GM12878 (cell line): Measurements from ENCODE around the gene PMEL. TPM values are rescaled to one million over a fixed set of nuclear protein-coding genes. Genes with fewer than 3 reads are reported as not detected.

Experiments used
- ATAC-seq: fragments of 200-7000 bp; cut with Tn5 transposase; 3 replicates; pipeline ENCODE4 v1.9.1; 2020; ENCODE audit warnings: mild to moderate bottlenecking, moderate library complexity
- BruUV-seq: library from RNA; stranded (reverse); fragments of 400-500 nt; replicated peaks from 2 replicates; lab custom pipeline; 2021; lab: Mats Ljungman, UMichigan
- CTCF ChIA-PET: fragments of 300-600 bp; sonication (Branson Sonifier 250); formaldehyde crosslinking; extraction: SDS; loops from one replicate; lab custom pipeline; 2021; ENCODE audit warnings: inconsistent platforms; lab: Yijun Ruan, JAX
- POLR2A ChIA-PET: fragments of 350-600 bp; formaldehyde crosslinking; extraction: SDS; loops from one replicate; lab custom pipeline; 2021; ENCODE audit warnings: inconsistent platforms; lab: Charles Lee
- RAD21 ChIA-PET: fragments of 300-600 bp; sonication (Branson Sonifier 250); formaldehyde crosslinking; loops from one replicate; lab custom pipeline; 2023; ENCODE audit warnings: antibody characterized with exemption; ENCODE audit not compliant: unreplicated experiment; lab: Charles Lee
- SMC1A ChIA-PET: fragments of 300-600 bp; sonication (Branson Sonifier 250); formaldehyde crosslinking; loops from one replicate; lab custom pipeline; 2023; ENCODE audit not compliant: unreplicated experiment, uncharacterized antibody; lab: Charles Lee
- DNase-seq: peaks from one replicate; pipeline ENCODE4 v3.0.0-alpha.2; 2011; ENCODE audit warnings: low read depth, low spot score
- FAIRE-seq: peaks from 3 replicates; lab custom pipeline; 2011; peaks lifted over from hg19 to GRCh38; lab: Jason Lieb, UNC
- H2AFZ ChIP-seq: 2 replicates; pipeline ENCODE4 v1.6.0; 2011; ENCODE audit warnings: low read depth, low read length, control low read depth; ENCODE audit not compliant: control insufficient read depth
- H3K27ac ChIP-seq: 2 replicates; pipeline ENCODE4 v1.5.1; 2011; ENCODE audit warnings: control low read depth; ENCODE audit not compliant: control insufficient read depth, insufficient read depth
- H3K27me3 ChIP-seq, 2 experiments: replicated peaks in 1 of 2; 2 replicates each; pipeline versions ENCODE4 v1.6.0 to v1.6.1; 2011; ENCODE audit warnings: low read length in 1 of 2; ENCODE audit not compliant: control insufficient read depth in 2 of 2, insufficient read depth in 2 of 2
- H3K36me3 ChIP-seq, 2 experiments: 2 replicates each; pipeline ENCODE4 v1.5.1; 2011; ENCODE audit warnings: low read length in 1 of 2; ENCODE audit not compliant: control insufficient read depth in 2 of 2, insufficient read depth in 2 of 2
- H3K4me1 ChIP-seq: 2 replicates; pipeline ENCODE4 v1.6.1; 2011; ENCODE audit warnings: mild to moderate bottlenecking, low read length, moderate library complexity, mixed read lengths; ENCODE audit not compliant: control insufficient read depth, insufficient read depth
- H3K4me2 ChIP-seq: 2 replicates; pipeline ENCODE4 v1.6.0; 2011; ENCODE audit warnings: control low read depth; ENCODE audit not compliant: control insufficient read depth, insufficient read depth
- H3K4me3 ChIP-seq: fragments of 200-600 bp; sonication (generic); 2 replicates; pipeline ENCODE4 v1.5.1; 2016
- H3K79me2 ChIP-seq: 2 replicates; pipeline ENCODE4 v1.6.0; 2011; ENCODE audit warnings: low read length; ENCODE audit not compliant: control insufficient read depth, insufficient read depth
- H3K9ac ChIP-seq: 2 replicates; pipeline ENCODE4 v1.8.0; 2011; ENCODE audit warnings: low read length, control low read depth, mixed read lengths; ENCODE audit not compliant: control insufficient read depth, insufficient read depth
- H3K9me3 ChIP-seq: replicated peaks from 3 replicates; pipeline ENCODE4 v1.5.1; 2011; ENCODE audit warnings: mild to moderate bottlenecking, low read length; ENCODE audit not compliant: control insufficient read depth, insufficient read depth
- H4K20me1 ChIP-seq: 2 replicates; pipeline ENCODE4 v1.6.0; 2011; ENCODE audit not compliant: control insufficient read depth, insufficient read depth
- ATF7 ChIP-seq: fragments of 450-650 bp; IDR thresholded peaks from 2 replicates; pipeline ENCODE4 v1.6.1; 2016; ENCODE audit warnings: low read depth, mild to moderate bottlenecking
- CHD4 ChIP-seq: fragments of 200-600 bp; sonication (generic); IDR thresholded peaks from 2 replicates; pipeline ENCODE4 v1.6.1; 2016; ENCODE audit warnings: mild to moderate bottlenecking
- HCFC1 ChIP-seq: fragments of 150-350 bp; IDR thresholded peaks from 2 replicates; pipeline ENCODE4 v1.6.1; 2014; ENCODE audit warnings: low read length
- IKZF1 ChIP-seq: fragments of 450-650 bp; conservative IDR thresholded peaks from 2 replicates; pipeline ENCODE4 v1.6.1; 2017; ENCODE audit warnings: antibody characterized with exemption, mild to moderate bottlenecking
- PML ChIP-seq: IDR thresholded peaks from 2 replicates; pipeline ENCODE4 v1.6.1; 2012; ENCODE audit warnings: low read length, inconsistent platforms
- YY1 ChIP-seq: IDR thresholded peaks from 2 replicates; pipeline ENCODE4 v1.6.1; 2011; ENCODE audit warnings: low read depth, mild to moderate bottlenecking, low read length
- ZNF207 ChIP-seq: fragments of 450-650 bp; IDR thresholded peaks from 2 replicates; pipeline ENCODE4 v1.6.1; 2014; ENCODE audit warnings: antibody characterized with exemption, mild to moderate bottlenecking, borderline replicate concordance
- WGBS: methylation state at CpG from one replicate; pipeline ENCODE4 v1.1.6; 2016; ENCODE audit warnings: low lambda C conversion rate; ENCODE audit not compliant: insufficient replicate concordance, insufficient coverage; ENCODE audit errors: missing lambda C conversion rate; 5-methylcytosine and 5-hydroxymethylcytosine counted together
- in situ Hi-C: fragments of 300-500 bp; cut with MboI; formaldehyde crosslinking; loops from 9 replicates; pipeline ENCODE4 v1.14.3; 2018; ENCODE audit warnings: mixed read lengths
- intact Hi-C: fragments of 100-400 bp; cut with micrococcal nuclease; formaldehyde crosslinking; loops from one replicate; pipeline ENCODE4 v1.14.2; 2022; ENCODE audit not compliant: unreplicated experiment
- polyA plus RNA-seq, 11 experiments: library from polyadenylated mRNA; depleted of rRNA in 4 of 11; unstranded in 6 of 11; stranded (reverse) in 5 of 11; fragments of >200 nt; fragmentation: Nextera tagmentation in 4 of 11; fragmentation: Illumina TruSeq in 1 of 11; extraction: Ambion mirVana in 4 of 11; extraction: Trizol in 1 of 11; gene quantifications; 1 replicate in 1 of 11; 2 replicates in 10 of 11; pipeline versions ENCODE4 v1.2.1 to v1.2.3, GENCODE V29; 2011 to 2016; ENCODE audit warnings: inconsistent platforms in 2 of 11, missing spikeins in 2 of 11, low read depth in 1 of 11
- total RNA-seq, 4 experiments: library from RNA; depleted of rRNA in 3 of 4; stranded (reverse); fragments of >200 nt in 3 of 4; fragmentation: Illumina TruSeq in 1 of 4; extraction: Trizol in 1 of 4; gene quantifications; 2 replicates each; pipeline versions ENCODE4 v1.2.1 to v1.2.3, GENCODE V29; 2013 to 2021
- TF ChIP-seq, protein P1 (sequence below): fragments of 450-650 bp; IDR thresholded peaks from 2 replicates; pipeline ENCODE4 v1.6.1; 2017; ENCODE audit warnings: mild to moderate bottlenecking, low read depth, inconsistent platforms; ENCODE audit not compliant: poor library complexity, severe bottlenecking
- TF ChIP-seq, protein P2 (sequence below): IDR thresholded peaks from 2 replicates; pipeline ENCODE4 v1.6.1; 2012; ENCODE audit warnings: low read depth, low read length, improper control_type of control experiment
- TF ChIP-seq, protein P3 (sequence below): fragments of 450-650 bp; IDR thresholded peaks from 2 replicates; pipeline ENCODE4 v1.6.1; 2016; ENCODE audit warnings: mild to moderate bottlenecking
- TF ChIP-seq, protein P4 (sequence below): fragments of 450-650 bp; IDR thresholded peaks from 2 replicates; pipeline ENCODE4 v1.6.1; 2017; ENCODE audit warnings: mild to moderate bottlenecking
- TF ChIP-seq, protein P5 (sequence below): fragments of 450-650 bp; IDR thresholded peaks from 2 replicates; pipeline ENCODE4 v1.6.1; 2016; ENCODE audit warnings: mild to moderate bottlenecking

Gene PMEL
- total and polyA plus RNA-seq, 10 of the 15 experiments (the other 5 are each of a cell fraction or from before 2014, with no cell fraction given), result 0.32 to 1.6 (median 0.56) TPM

DNA sequence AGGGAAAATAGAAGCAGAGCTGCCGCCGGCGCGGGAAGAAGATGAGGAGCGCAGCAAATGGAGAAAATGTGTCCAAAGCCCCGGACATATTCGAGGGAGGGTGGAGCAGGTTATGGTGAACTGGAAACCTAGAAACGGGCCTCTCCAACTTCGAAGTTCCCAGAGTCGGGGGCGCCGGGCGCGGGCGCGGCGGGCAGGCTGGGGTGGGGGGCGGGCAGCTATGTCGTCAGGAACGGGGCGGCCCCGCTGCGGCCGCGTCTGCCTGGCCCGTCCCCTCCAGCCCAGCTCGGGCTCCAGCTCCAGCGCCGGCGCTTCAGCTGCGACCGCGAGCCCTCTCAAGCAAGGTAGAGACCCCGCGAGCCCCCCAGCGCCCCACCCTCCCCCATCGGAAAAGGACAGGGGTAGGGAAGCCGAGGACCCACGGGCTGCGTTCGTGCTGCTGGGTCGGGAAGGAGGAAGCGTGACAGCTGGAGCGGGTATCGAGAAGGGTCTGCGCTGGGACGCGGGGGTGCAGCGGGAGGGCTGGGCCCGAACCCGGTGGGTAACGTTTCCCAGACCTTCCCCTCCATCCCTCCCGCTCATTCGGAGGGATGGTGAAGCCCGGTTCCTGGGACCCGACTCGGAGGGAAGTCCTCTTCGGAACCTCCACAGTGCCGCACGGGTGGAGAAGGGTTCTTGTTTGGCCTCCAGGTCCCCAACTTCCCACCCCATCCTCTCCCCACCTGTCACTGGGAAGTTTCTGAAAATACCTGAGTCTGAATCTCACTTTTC is 33.9 kb downstream of the PMEL start (continued):
- TF ChIP-seq ATF7 (no peak), CHD4 (no peak)
- TF ChIP-seq, protein P1, sequence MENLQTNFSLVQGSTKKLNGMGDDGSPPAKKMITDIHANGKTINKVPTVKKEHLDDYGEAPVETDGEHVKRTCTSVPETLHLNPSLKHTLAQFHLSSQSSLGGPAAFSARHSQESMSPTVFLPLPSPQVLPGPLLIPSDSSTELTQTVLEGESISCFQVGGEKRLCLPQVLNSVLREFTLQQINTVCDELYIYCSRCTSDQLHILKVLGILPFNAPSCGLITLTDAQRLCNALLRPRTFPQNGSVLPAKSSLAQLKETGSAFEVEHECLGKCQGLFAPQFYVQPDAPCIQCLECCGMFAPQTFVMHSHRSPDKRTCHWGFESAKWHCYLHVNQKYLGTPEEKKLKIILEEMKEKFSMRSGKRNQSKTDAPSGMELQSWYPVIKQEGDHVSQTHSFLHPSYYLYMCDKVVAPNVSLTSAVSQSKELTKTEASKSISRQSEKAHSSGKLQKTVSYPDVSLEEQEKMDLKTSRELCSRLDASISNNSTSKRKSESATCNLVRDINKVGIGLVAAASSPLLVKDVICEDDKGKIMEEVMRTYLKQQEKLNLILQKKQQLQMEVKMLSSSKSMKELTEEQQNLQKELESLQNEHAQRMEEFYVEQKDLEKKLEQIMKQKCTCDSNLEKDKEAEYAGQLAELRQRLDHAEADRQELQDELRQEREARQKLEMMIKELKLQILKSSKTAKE, result no peak
- TF ChIP-seq, protein P2, sequence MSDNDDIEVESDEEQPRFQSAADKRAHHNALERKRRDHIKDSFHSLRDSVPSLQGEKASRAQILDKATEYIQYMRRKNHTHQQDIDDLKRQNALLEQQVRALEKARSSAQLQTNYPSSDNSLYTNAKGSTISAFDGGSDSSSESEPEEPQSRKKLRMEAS, result no peak
- TF ChIP-seq, protein P3, sequence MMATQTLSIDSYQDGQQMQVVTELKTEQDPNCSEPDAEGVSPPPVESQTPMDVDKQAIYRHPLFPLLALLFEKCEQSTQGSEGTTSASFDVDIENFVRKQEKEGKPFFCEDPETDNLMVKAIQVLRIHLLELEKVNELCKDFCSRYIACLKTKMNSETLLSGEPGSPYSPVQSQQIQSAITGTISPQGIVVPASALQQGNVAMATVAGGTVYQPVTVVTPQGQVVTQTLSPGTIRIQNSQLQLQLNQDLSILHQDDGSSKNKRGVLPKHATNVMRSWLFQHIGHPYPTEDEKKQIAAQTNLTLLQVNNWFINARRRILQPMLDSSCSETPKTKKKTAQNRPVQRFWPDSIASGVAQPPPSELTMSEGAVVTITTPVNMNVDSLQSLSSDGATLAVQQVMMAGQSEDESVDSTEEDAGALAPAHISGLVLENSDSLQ, result no peak

DNA sequence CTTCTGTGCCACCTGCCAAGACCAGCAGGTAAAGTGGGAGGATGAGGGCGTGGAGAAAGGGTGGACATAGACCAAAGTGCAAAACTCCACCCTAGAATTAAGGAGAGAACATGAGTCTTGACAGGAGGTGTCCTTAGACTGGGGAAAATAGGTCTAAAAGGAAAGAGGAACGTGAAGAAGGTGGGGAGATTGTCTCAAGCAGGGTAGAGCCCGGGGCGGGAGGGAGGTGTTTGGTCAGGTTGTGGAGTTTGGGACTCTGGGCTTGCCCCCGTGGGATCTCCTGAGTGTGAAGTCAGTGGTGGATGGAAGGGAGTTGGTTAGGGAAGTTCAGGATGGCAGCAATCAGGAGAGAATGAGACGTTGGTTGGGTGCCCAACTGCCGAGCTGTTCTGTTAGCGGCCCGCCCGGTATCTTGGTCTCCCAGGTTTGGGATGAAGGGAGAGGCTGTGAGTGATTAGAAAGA is 34.5 kb downstream of the PMEL start:
- Histone ChIP-seq H3K4me1 (peaks cover 8% of the 10 kb centered on the region; the same call in 1 of the 2 replicates), H3K27me3 (no peaks in the 10 kb centered on the region), H3K9me3 (no peaks in the 10 kb centered on the region), H3K79me2 (peaks cover 38% of the 10 kb centered on the region), H3K9ac (peak overlapping the region; percentile 72), H3K4me2 (peak overlapping the region; percentile 79), H3K27ac (peak overlapping the region; percentile 83), H2AFZ (peak overlapping the region; percentile 42), H4K20me1 (no peaks in the 10 kb centered on the region), H3K36me3 (no peaks in the 10 kb centered on the region), H3K4me3 (peak overlapping the region; percentile 99)
- ChIA-PET SMC1A (interaction anchor here (0.6 to 3.4 kb wide), 7 partner anchors 9 to 193 kb away, joined by 3 to 16 read pairs (median 4); partner anchors contain the start of genes DNAJC14, ORMDL2 and SARNP), POLR2A (interaction anchor here (0.5 to 7.3 kb wide), 15 partner anchors 15 to 202 kb away, joined by 3 to 66 read pairs (median 4); partner anchors contain the start of genes CD63, DNAJC14, ORMDL2 and RAB5B), RAD21 (interaction anchor here (0.6 to 5.3 kb wide), 7 partner anchors 9 to 192 kb away, joined by 4 to 25 read pairs (median 12); partner anchors contain the start of genes DNAJC14, ORMDL2, RAB5B and SARNP), CTCF (interaction anchor here (0.6 to 6.8 kb wide), 11 partner anchors 8 to 193 kb away, joined by 3 to 40 read pairs (median 5); partner anchors contain the start of gene DNAJC14)
- FAIRE-seq (no peak), ATAC-seq (no peak), DNase-seq (no peak)
- WGBS, result 0% methylated on average over 10 of the region's 10 CpGs
- intact Hi-C loops (loop anchor here (1.0 kb wide), 1 partner anchor 42 kb away; no protein-coding TSS in a partner anchor), in situ Hi-C loops (no loop called here)
- no TSS peak for BruUV-seq
- TF ChIP-seq ZNF207, result 0 out of 2 replicates have a peak, but pooled peaks have one; percentile 39
- TF ChIP-seq YY1, result no peak
- 0 out of 2 replicates have a peak, but pooled peaks have one; percentile 27 for TF ChIP-seq IKZF1
- TF ChIP-seq, protein P4, sequence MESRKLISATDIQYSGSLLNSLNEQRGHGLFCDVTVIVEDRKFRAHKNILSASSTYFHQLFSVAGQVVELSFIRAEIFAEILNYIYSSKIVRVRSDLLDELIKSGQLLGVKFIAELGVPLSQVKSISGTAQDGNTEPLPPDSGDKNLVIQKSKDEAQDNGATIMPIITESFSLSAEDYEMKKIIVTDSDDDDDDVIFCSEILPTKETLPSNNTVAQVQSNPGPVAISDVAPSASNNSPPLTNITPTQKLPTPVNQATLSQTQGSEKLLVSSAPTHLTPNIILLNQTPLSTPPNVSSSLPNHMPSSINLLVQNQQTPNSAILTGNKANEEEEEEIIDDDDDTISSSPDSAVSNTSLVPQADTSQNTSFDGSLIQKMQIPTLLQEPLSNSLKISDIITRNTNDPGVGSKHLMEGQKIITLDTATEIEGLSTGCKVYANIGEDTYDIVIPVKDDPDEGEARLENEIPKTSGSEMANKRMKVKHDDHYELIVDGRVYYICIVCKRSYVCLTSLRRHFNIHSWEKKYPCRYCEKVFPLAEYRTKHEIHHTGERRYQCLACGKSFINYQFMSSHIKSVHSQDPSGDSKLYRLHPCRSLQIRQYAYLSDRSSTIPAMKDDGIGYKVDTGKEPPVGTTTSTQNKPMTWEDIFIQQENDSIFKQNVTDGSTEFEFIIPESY, result no peak
- TF ChIP-seq, protein P5, sequence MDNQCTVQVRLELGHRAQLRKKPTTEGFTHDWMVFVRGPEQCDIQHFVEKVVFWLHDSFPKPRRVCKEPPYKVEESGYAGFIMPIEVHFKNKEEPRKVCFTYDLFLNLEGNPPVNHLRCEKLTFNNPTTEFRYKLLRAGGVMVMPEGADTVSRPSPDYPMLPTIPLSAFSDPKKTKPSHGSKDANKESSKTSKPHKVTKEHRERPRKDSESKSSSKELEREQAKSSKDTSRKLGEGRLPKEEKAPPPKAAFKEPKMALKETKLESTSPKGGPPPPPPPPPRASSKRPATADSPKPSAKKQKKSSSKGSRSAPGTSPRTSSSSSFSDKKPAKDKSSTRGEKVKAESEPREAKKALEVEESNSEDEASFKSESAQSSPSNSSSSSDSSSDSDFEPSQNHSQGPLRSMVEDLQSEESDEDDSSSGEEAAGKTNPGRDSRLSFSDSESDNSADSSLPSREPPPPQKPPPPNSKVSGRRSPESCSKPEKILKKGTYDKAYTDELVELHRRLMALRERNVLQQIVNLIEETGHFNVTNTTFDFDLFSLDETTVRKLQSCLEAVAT, result 0 out of 2 replicates have a peak, but pooled peaks have one; percentile 47
- TF ChIP-seq HCFC1, result 0 out of 2 replicates have a peak, but pooled peaks have one; percentile 28
- TF ChIP-seq PML, result 0 out of 2 replicates have a peak, but pooled peaks have one; percentile 7
